Epithelial cell of esophagus (primary cell): ENCODE results near the gene ZMIZ1.

Source experiments
- DNase-seq: peaks from one replicate; pipeline ENCODE4 v3.0.0; 2010; ENCODE audit warnings: low read depth
- H3K4me3 ChIP-seq: 2 replicates; pipeline ENCODE4 v1.5.1; 2011; ENCODE audit warnings: mild to moderate bottlenecking, low read length, control low read depth
- TF ChIP-seq, protein P1 (sequence below): IDR thresholded peaks from 2 replicates; pipeline ENCODE4 v1.5.1; 2011; ENCODE audit warnings: low read depth, mild to moderate bottlenecking, low read length, control low read depth, inconsistent platforms; ENCODE audit not compliant: insufficient read depth; ENCODE audit errors: missing control alignments

The ZMIZ1 gene

DNA sequence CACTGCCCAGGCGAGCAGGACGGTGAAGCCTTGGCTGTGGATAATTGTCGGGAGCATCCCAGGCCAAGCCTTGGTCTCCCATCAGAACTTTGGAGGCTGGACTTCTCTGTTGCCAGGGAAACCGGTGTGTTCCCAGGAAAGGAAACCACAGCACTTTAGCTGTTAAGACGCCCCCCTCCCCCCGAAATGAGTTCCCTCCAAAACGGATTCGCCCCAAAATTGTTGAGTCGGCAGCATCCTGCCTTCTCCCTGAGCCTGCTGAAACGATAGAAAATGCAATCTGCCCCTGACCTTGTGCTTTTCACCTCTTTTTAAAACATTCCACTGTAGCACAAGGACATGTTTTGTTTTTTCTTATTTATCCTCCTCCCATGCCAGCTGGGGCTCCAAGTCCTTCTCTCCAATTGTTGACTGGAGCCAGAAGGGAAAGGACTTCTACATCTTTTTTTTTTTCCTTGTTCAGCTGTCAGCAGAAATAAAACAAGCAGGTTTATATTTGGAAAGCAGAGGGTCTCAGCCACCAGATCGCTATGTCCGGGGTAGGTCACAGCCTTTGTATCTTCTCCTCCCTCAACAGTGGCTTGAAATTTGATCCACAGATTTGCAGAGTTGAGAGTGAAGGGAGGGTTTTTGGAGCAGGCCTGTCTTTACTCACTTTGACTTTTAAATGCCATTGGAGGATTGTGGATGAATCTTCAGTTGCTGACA, 116.5 kb downstream of the ZMIZ1 start:
- H3K4me3 ChIP-seq, result no peak overlapping the region
- no peak for DNase-seq
- TF ChIP-seq, protein P1, sequence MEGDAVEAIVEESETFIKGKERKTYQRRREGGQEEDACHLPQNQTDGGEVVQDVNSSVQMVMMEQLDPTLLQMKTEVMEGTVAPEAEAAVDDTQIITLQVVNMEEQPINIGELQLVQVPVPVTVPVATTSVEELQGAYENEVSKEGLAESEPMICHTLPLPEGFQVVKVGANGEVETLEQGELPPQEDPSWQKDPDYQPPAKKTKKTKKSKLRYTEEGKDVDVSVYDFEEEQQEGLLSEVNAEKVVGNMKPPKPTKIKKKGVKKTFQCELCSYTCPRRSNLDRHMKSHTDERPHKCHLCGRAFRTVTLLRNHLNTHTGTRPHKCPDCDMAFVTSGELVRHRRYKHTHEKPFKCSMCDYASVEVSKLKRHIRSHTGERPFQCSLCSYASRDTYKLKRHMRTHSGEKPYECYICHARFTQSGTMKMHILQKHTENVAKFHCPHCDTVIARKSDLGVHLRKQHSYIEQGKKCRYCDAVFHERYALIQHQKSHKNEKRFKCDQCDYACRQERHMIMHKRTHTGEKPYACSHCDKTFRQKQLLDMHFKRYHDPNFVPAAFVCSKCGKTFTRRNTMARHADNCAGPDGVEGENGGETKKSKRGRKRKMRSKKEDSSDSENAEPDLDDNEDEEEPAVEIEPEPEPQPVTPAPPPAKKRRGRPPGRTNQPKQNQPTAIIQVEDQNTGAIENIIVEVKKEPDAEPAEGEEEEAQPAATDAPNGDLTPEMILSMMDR, result no peak

DNA sequence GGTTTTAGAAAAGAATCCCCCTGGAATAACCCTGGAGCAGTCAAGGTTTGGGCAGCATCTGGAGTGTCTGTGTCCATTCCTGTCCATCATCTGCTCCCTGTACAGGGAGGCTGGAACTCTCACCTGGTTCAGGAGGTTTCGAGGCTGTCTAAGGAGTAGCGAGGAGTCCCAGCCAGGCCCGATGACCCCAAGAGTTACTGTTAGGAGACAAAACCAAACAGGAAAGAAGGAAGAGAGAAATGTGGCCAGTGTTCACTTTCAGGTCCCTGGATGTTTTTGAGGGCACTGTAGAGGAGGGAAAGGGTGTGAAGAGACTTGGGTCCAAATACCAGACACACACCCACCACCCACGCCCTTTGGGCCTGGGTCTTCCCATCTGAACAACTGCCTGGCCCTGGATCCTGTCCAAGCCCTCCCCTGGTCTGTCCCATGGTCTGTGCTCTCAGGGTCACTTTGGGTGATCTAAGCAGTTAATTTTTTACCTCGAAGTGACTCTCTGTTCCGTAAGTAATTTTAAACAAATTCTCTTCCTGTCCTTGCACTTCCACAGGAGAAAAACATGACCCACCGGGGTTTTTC, 117.1 kb downstream of the ZMIZ1 start:
- DNase-seq, result no peak
- no peak overlapping the region for H3K4me3 ChIP-seq
- TF ChIP-seq, protein P1, result no peak

DNA sequence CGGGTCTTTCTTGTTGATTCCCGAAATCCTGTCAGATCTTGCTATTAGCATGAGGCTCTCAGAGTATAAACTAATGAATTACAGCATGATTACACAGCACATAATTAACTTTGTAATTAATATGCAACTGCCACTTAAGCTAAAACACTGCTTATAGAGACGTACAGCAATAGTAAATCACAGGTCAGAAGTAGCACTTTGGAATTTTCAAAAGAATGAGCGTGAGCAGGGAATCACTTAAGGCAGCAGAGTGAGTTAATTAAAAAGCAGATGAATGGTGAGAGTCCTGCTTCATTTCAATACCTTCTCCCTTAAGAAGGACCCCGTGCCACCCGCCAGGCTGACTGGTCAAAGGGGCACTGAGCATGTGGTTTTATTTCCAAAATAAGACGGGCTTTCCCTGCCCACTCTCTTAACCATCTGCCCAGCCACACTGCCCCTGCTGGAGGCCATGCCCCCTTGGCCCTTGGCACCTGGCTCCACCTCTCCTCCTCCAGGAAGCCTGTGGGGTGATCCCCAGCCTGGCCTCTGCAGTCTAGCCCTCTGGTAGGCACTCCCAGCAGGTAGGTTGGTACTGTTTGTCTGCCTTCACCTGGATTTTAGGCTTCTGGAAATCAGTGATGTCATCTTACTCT, 117.8 kb downstream of the ZMIZ1 start:
- TF ChIP-seq, protein P1, result no peak
- no peak overlapping the region for H3K4me3 ChIP-seq
- no peak for DNase-seq

DNA sequence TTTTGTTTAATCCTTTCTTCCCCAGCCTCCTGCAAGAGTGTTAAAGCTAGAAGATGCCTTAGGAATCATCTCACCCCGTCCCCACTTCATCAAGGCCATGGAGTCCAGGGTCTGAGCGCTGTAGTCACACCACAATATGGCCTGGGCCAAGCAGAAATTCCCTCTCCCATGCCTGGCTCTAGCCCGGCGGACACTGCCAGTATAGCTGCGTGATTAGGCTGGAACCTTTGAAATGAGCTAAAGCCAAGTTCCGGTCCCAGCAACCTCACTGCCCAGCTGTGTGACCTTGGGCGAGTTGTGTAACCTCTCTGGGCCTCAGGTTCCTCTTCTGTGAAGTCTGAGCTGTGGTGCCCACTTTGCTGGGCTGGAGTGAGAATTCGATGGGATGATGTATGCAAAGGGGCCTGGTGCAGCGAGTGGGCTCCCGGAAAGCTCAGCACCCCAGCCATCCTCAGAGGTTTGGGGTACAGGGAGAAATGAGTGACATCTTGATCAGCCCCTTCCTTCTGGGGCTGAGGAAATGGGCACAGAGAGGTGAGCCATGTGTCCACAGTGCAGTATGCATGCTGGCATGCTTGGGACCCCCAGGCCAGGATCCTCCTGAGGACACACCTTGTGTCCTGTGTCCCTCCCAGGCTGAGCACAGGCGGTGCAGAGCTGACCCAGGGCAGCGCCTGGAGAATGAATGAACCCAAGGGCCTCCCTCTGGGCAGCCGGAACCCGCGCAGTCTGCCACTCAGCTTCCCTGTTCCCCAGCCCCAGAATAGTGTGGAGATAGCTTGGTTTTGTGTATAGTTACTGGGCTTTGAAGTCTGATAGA, 118.6 kb downstream of the ZMIZ1 start:
- TF ChIP-seq, protein P1, result no peak
- no peak for DNase-seq
- H3K4me3 ChIP-seq, result no peak overlapping the region

DNA sequence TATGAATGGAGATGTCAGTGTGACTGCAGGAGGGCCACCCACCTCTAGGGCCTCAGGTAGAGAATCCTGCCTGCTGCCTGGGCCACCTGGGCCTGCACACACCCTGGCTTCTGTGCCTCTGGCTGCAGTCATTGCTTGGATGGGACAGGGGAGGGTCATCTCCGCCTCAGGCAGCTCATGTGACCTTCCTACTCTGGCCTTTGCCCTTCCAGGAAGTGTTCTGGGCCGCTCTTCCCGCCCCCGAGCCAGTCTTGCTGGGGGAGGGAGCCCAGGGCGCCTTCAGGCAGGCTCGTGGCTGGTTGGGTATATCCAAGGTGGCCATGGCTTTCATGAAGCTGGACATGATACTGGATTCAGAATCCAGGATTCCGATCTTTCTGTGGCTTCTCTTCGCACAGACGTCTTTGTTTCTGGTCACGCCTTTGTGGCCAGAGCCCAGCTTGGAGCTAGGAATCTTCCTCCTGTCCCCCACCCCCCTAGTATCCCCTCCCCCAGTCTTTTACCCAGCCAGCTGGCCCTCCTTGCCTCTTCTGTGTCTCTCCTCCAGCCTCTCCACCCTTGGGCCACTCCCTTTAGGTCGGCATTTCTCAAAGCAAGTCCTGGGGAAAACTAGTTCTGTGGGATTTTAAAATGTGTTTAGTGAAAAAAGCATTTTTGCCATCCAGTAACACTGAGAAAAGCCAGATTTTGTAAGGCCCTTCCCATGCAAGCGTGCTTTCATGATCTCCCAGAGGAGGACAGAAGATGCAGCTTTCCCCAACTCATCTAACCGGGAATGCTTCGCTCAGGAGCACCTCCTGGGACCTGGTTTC, 119.6 kb downstream of the ZMIZ1 start:
- DNase-seq, result no peak
- H3K4me3 ChIP-seq, result no peak overlapping the region
- TF ChIP-seq, protein P1, result no peak

DNA sequence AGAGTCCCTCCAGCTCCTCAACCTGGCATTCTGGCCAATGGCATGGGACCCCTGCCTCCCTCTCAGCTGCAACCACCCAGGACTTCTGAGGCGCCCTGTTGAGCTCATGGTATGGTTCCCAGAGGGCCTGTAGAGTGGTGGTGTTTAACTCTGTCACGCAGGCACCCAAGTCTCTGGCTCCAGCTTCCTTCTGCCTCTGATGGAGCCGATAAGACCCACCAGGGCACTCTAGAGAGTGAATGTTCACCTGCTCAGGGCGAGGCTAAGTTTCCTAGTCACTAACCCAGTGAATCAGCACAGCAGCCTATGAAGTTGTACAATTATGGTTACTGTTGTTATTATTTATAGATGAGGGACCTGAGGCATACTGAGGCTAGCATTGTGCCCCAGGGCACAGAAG, 120.4 kb downstream of the ZMIZ1 start:
- DNase-seq, result peak; percentile 29
- TF ChIP-seq, protein P1, result no peak
- no peak overlapping the region for H3K4me3 ChIP-seq
